ENCODE data around the gene RRAS2.

The RRAS2 gene

DNA sequence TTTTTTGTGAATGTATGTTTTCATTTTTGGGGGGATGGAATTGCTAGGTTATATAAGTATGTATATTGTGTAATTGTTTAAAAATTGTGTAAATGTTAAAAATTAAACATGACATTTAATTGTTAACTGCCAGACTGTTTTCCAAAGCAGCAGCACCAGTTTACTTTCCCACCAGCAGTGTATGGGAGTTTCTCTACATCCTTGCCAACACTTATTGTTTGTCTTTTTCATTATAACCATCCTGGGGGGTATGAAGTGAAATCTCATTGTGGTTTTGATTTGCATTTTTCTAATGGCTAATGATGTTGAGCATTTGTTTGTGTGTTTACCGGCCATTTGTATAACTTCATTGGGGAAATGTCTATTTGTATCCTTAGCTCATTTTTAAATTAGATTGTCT lies 31.7 kb upstream of the RRAS2 start:
- H3K4me3 ChIP-seq (ENCODE audit: low read depth, low read length): no peak overlapping the region
- TF ChIP-seq, protein P1, sequence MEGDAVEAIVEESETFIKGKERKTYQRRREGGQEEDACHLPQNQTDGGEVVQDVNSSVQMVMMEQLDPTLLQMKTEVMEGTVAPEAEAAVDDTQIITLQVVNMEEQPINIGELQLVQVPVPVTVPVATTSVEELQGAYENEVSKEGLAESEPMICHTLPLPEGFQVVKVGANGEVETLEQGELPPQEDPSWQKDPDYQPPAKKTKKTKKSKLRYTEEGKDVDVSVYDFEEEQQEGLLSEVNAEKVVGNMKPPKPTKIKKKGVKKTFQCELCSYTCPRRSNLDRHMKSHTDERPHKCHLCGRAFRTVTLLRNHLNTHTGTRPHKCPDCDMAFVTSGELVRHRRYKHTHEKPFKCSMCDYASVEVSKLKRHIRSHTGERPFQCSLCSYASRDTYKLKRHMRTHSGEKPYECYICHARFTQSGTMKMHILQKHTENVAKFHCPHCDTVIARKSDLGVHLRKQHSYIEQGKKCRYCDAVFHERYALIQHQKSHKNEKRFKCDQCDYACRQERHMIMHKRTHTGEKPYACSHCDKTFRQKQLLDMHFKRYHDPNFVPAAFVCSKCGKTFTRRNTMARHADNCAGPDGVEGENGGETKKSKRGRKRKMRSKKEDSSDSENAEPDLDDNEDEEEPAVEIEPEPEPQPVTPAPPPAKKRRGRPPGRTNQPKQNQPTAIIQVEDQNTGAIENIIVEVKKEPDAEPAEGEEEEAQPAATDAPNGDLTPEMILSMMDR (IDR thresholded peaks at IDR 0.05; ENCODE audit: borderline replicate concordance, insufficient read depth, low read depth, low read length): no peak

DNA sequence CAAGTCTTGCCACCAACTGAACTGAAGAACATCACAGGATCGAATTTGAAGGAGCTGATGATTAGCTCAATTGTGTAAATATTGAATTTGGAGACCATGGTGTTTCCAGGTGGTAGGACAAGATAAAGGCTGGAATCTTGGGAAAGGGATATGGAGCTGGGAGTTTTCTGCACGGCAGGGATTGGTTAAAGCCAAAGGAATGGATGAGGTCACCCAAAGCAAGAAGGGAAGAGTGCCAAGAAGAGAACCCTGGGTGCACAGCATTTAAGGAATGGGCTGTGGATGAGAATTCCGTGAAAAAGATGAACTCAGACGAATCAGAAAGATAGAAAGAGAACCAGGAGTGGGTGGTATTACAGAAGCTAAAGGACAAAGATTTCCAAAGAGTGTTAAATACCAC lies 29.4 kb upstream of the RRAS2 start:
- H3K4me3 ChIP-seq (ENCODE audit: low read depth, low read length): no peak overlapping the region
- TF ChIP-seq, protein P1 (IDR thresholded peaks at IDR 0.05; ENCODE audit: borderline replicate concordance, insufficient read depth, low read depth, low read length): no peak

DNA sequence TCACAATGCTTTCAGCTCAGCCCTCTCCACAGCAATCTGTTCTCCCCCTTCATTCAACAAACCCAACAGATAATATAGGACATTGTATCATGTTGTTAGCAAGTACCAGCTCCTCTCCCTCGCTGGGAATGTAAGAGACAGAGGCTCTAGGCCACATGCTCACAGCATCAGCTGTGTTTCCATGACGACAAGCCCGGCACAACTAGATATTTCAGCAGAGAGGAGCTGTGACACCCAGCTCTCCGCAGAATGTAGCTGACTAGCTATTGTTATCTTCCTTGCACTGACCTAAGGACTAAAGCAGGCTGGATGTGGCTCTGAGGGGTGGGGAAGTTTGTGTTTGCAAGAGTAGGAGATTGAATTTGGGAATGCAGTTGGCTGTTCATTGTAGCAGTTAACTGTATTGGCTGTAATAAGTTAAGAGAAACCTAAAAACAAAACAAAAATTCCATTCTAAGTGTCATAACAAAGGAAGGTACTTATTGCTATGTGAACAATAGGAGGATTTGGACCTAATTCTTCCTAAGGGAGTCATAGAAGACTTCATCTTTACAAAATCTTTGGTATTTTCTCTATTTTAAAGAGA lies 28.0 kb upstream of the RRAS2 start:
- TF ChIP-seq, protein P1 (IDR thresholded peaks at IDR 0.05; ENCODE audit: borderline replicate concordance, insufficient read depth, low read depth, low read length): no peak
- H3K4me3 ChIP-seq (ENCODE audit: low read depth, low read length): no peak overlapping the region

DNA sequence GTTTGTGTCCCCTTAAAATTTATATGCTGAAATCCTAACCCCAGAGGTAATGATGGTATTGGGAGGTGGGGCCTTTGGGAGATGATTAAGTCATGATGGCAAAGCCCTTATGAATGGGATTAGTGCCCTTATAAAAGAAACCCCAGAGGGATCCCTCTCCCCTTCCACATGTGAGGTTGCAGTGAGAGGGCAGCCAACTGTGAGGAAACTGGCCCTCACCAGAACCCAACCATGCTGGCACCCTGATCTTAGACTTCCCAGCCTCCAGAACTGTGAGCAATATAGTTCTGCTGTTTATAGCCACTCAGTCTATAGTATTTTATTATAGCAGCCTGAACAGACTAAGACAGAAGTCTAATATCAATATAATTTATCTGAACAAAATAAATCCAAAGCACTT lies 27.1 kb upstream of the RRAS2 start:
- no peak overlapping the region for H3K4me3 ChIP-seq (ENCODE audit: low read depth, low read length)
- TF ChIP-seq, protein P1 (IDR thresholded peaks at IDR 0.05; ENCODE audit: borderline replicate concordance, insufficient read depth, low read depth, low read length): no peak

DNA sequence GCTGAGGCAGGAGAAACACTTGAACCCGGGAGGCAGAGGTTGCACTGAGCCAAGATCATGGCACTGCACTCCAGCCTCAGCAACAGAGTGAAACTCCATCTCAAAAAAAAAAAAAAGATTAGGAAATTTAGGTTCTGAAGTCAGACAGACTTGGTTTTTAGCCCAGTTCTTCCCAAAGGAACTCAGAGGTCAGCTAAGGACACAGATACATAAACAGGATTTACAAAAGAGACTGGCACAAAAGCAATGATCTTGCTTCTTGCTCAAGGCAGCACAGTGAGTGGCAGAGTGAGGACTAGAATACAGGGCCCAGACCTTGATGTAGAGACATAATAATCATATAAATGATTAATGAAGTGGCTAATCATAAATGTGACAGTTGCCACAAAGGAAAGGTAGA lies 25.4 kb upstream of the RRAS2 start:
- no peak overlapping the region for H3K4me3 ChIP-seq (ENCODE audit: low read depth, low read length)
- TF ChIP-seq, protein P1 (IDR thresholded peaks at IDR 0.05; ENCODE audit: borderline replicate concordance, insufficient read depth, low read depth, low read length): no peak

DNA sequence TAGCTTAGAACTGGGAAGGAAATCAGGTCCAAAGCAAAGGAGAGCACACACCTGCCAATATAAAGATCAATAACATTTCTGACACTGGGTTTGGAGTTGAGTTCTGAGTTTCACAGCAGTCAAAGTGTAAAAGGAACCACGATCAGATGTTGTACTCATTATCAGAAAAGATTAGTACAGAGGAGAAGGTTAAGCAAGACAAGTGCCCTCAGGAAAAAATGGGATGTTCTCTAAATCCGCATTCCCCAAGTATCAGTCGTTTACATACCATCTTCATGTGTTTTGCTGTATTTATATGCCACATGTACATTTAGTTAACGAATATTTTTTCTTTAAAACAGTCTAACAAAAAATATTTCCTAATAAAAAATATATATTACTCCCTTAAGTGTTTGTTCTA lies 23.0 kb upstream of the RRAS2 start:
- TF ChIP-seq, protein P1 (IDR thresholded peaks at IDR 0.05; ENCODE audit: borderline replicate concordance, insufficient read depth, low read depth, low read length): no peak
- no peak overlapping the region for H3K4me3 ChIP-seq (ENCODE audit: low read depth, low read length)

DNA sequence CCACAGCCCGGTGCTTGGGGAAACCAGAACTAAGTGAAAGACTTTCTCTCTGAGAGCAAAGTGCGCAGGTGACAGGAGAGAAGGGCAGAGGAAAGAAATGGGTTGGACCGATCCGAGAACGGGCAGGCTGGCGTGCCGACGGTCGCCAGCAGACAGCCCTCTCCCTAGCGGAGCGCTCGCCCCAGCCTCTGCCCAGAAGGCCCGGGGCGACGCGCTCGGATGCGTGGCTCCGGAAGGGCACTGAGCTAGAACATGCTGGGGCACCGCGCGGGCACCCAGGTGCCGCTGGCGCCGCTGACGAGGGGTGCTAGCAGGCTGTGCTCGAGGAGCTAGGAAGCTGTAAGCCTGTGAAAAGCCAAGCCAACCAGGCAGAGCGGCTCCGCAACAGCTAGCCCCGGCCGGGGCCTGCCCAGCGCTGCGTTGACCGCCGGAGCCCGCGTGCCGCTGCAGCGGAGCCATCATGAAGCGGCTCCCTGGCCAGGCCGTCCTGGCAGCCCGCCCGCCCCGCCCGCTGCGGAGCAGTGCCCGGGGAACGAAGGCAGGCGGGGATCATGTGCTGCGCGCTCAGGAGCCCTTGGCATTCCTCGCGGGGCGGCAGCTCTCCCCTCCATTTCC lies 22.1 kb upstream of the RRAS2 start:
- peak overlapping the region; percentile 50 for H3K4me3 ChIP-seq (ENCODE audit: low read depth, low read length)
- TF ChIP-seq, protein P1 (IDR thresholded peaks at IDR 0.05; ENCODE audit: borderline replicate concordance, insufficient read depth, low read depth, low read length): no peak

Measured in GM12875 (cell line).